GM19468 (cell line): ENCODE measurements around the gene SEMA3G.

Source experiments
- ATAC-seq: cut with Tn5 transposase; IDR thresholded peaks from one replicate; pipeline ENCODE4 v1.9.1; 2021; ENCODE audit warnings: mild to moderate bottlenecking, moderate library complexity, moderate number of reproducible peaks; ENCODE audit not compliant: unreplicated experiment; ENCODE audit errors: extremely low read depth

SEMA3G gene

GRCh38 chr3:52428151-52429005 is 16.5 kb downstream of the SEMA3G start:
- no peak for ATAC-seq

- no peak for ATAC-seq
Observed at GRCh38 chr3:52423173-52423572, 21.7 kb downstream of the SEMA3G start.

- ATAC-seq = no peak
Observed at GRCh38 chr3:52422669-52423068, 22.2 kb downstream of the SEMA3G start.

DNA sequence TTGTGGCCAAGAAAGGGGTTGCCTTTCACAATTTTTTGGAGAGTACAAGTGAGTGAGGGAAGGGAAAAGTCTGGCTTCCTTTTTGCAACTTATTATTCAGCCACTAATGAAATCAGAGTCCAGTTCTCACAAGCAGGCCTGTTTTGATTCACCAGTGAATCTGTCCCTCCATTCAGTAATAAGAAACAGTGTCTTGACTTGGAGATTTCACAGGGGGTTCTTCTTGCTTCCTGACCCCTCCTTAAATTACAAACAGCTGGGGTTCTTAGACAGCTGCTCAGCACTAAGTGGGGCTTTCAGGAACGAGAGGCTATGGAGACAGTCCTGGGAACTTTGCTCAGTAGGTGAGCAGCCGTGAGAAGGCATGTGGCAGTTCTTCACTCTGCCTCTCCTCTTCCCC is 24.5 kb downstream of the SEMA3G start:
- ATAC-seq = no peak

DNA sequence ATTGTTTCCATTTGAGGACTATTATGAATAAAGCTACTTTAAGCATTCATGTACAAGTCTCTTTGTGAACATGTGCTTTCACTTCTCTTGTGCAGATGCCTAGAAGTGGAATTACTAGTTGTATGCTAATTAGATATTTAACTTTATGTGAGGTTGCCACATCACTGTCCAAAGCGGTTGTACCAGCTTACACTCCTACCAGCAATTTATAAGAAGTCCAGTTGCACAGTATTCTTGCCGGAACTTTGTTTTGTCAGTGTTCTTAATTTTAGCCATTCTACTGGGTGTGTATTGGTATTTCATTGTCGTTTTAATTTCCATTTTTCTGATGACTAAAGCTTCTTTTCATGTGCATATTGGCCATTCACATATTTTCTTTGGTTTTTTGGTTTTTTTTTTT is 29.1 kb downstream of the SEMA3G start:
- no peak for ATAC-seq

DNA sequence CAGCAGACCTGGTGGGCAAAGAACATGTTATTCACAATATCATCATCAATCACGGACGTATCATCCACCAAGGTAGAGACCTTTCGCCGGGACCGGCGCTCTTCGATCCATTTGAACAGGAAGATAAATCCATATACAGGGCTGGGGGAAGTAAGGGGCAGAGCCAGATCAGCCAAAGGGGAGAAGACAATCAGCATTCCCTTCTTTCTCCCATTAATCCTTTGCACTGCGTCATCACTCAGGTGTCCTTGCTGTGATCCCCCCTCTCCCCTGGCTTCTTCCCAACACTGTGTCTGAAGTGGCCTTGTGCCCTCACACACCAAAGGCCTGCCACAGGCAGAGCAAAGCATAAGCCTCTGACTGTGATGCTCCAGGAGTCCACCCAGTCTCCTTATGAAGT is 36.4 kb downstream of the SEMA3G start:
- ATAC-seq = no peak

GRCh38 chr3:52407779-52408178 is 37.1 kb downstream of the SEMA3G start:
- no peak for ATAC-seq

GRCh38 chr3:52406791-52407510 is 38.0 kb downstream of the SEMA3G start:
- ATAC-seq = no peak

GRCh38 chr3:52406231-52406661 is 38.7 kb downstream of the SEMA3G start:
- no peak for ATAC-seq

- ATAC-seq = no peak
Observed at GRCh38 chr3:52405601-52406110, 39.2 kb downstream of the SEMA3G start.

DNA sequence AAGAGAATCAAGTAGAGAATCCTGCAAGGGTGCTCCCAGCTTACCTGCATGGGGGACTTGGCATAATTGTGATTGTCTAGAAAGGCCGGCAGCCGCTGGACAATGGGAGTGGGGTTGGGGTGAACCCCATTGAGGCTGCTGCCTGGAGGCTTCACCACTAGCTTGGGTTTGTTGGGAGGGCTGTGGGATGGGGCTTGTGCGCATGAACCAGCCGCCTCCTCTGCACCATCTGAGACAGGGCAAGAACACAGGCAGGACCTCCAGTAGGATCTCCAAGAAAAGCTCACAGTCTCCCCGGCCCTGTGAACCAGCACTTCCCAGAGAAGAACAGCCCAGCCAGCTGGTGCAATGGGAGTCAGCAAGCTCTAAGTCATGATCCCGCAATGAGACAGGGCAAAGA is 39.8 kb downstream of the SEMA3G start:
- no peak for ATAC-seq

- ATAC-seq = no peak
Observed at GRCh38 chr3:52404391-52404790, 40.5 kb downstream of the SEMA3G start.

DNA sequence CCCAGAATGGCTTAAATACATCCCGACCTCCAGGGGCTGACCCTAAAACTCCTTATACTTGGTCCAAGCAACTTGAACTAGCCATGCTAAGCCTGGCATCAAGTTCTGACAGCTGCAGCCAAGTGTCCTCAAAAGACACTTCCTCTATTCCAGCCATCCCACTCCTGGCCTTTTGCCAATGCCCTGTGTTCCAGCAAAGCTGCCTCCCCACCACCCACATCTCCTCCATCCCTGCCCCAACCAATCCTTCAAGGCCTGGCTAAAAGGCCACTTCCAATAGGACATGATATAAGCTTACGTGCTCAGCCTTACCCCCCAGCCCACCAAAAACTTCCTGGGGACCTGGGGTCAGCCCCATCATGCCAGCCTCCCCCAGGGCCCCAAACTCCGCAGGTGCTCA is 40.9 kb downstream of the SEMA3G start:
- no peak for ATAC-seq

DNA sequence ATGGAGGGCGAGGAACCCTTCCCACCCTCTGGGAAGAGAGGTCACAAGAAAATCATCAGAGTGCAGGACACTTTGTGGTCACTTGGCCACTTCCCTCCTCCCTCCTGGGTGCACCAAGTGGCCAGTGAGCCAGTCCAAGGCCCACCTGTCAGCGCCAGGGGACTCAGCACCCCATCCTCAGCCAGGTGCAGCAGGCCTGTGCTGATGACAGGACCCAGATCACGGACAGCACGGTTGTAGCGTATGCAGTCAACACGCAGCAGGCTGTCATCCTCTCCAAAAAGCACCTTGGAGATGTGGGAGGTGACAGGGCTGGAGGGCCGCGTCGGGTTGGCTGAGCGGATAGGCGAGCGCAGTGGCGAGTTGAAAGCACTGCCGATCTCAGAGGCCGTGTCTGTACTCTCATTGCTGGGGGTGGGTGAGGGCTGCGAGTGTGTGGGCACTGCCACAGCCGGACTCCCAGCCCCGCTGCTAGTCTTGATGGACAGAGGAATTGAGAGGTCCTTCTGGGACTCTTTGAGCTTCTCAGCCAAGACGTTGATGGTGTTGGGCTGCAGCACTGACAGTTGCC is 41.5 kb downstream of the SEMA3G start:
- ATAC-seq = no peak

- ATAC-seq = no peak
Observed at GRCh38 chr3:52402706-52403270, 42.1 kb downstream of the SEMA3G start.

- no peak for ATAC-seq
Observed at GRCh38 chr3:52402101-52402521, 42.8 kb downstream of the SEMA3G start.

GRCh38 chr3:52401551-52401950 is 43.4 kb downstream of the SEMA3G start:
- ATAC-seq = no peak

GRCh38 chr3:52401021-52401420 is 43.9 kb downstream of the SEMA3G start:
- no peak for ATAC-seq

- ATAC-seq = no peak
Observed at GRCh38 chr3:52400275-52400793, 44.6 kb downstream of the SEMA3G start.

GRCh38 chr3:52399593-52399992 is 45.3 kb downstream of the SEMA3G start:
- no peak for ATAC-seq
